ENCODE results near the gene CYP4B1.
"Not testable (repeated sequence)": the region's sequence is repeated elsewhere in the genome, so short reads cannot be mapped to it uniquely, and the experiment has no call there.

- TF ChIP-seq CTCF (IDR thresholded peaks at IDR 0.05; ENCODE audit: insufficient read depth, low read length, poor library complexity, severe bottlenecking); EZH2phosphoT487 (conservative IDR thresholded peaks at IDR 0.05; ENCODE audit: low read length): not testable (repeated sequence)
Observed at GRCh38 chr1:46826892-46827291, 28.0 kb downstream of the CYP4B1 start.

Data from SU-DHL-6 (cell line).